ENCODE results near the gene KIRREL1. TPM values are rescaled to one million over a fixed set of nuclear protein-coding genes. Genes with fewer than 3 reads are reported as not detected.

Gene KIRREL1
- polyA plus RNA-seq, 1 donor (not counting 4 experiments of a cell fraction or from before 2014, with no cell fraction given), result 19.7 TPM

DNA sequence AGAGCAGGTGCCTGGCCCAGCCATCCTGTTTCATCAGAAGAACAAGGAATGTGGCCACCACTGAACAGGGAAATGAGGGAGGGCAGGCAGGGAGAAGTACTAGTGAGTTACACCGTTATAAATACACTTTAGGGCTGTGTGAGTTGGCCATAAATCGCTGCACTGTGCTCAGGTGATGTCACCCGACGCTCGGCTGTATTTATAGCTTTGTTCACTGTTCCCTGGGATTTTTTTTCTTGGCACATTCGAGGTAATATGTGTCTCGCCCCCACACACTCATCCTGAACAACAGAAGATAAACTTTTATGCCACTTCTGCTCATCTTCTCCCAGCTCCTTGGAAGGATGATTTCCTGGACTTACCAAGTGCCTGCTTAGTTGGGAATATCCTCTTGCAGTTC is 9.0 kb upstream of the KIRREL1 start:
- FAIRE-seq (no peak), DNase-seq (ENCODE audit: low read depth, low spot score) (no peak)
- no peak overlapping the region for H2AFZ ChIP-seq (ENCODE audit: control insufficient read depth, low read length)
- H3K9me1 ChIP-seq (ENCODE audit: control insufficient read depth, extremely low read depth, insufficient read depth, low read length), result no peaks in the 10 kb centered on the region
- no peak overlapping the region for H3K4me2 ChIP-seq (ENCODE audit: control insufficient read depth, extremely low read depth, insufficient read depth, low read depth, low read length)
- H3K27ac ChIP-seq (ENCODE audit: control insufficient read depth, insufficient read depth, low read length), result no peak overlapping the region
- H3K9ac ChIP-seq (ENCODE audit: control insufficient read depth, extremely low read depth, insufficient read depth, low read length), result no peak overlapping the region
- TF ChIP-seq, protein P1, sequence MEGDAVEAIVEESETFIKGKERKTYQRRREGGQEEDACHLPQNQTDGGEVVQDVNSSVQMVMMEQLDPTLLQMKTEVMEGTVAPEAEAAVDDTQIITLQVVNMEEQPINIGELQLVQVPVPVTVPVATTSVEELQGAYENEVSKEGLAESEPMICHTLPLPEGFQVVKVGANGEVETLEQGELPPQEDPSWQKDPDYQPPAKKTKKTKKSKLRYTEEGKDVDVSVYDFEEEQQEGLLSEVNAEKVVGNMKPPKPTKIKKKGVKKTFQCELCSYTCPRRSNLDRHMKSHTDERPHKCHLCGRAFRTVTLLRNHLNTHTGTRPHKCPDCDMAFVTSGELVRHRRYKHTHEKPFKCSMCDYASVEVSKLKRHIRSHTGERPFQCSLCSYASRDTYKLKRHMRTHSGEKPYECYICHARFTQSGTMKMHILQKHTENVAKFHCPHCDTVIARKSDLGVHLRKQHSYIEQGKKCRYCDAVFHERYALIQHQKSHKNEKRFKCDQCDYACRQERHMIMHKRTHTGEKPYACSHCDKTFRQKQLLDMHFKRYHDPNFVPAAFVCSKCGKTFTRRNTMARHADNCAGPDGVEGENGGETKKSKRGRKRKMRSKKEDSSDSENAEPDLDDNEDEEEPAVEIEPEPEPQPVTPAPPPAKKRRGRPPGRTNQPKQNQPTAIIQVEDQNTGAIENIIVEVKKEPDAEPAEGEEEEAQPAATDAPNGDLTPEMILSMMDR (optimal IDR thresholded peaks at IDR 0.05 in 1 of 3, IDR thresholded peaks at IDR 0.05 in 1 of 3, conservative IDR thresholded peaks at IDR 0.05 in 1 of 3; ENCODE audit: extremely low read depth in 1 of 3, insufficient read depth in 2 of 3, low read length in 3 of 3), result no peak
- TF ChIP-seq EZH2 (IDR thresholded peaks at IDR 0.05; ENCODE audit: low read length), result no peak
- no peaks in the 10 kb centered on the region for H4K20me1 ChIP-seq (ENCODE audit: control insufficient read depth, extremely low read depth, insufficient read depth, low read length)
- no peaks in the 10 kb centered on the region for H3K9me3 ChIP-seq (ENCODE audit: control insufficient read depth, low read depth, low read length)
- no peaks in the 10 kb centered on the region for H3K79me2 ChIP-seq (ENCODE audit: control insufficient read depth, insufficient read depth, low read length)
- H3K4me1 ChIP-seq (ENCODE audit: control insufficient read depth, extremely low read depth, insufficient read depth, low read length), result no peaks in the 10 kb centered on the region
- no peaks in the 10 kb centered on the region for H3K27me3 ChIP-seq (ENCODE audit: control insufficient read depth, extremely low read depth, insufficient read depth, low read length)
- H3K4me3 ChIP-seq (ENCODE audit: control insufficient read depth in 2 of 3, extremely low read depth in 1 of 3, insufficient read depth in 2 of 3, low read depth in 1 of 3, low read length in 3 of 3), result no peak overlapping the region
- dilution Hi-C loops (cut with MboI; ENCODE audit: extremely low pct_ligation_motif_present, low sequenced_read_pairs), result no loop called here
- H3K36me3 ChIP-seq (ENCODE audit: control insufficient read depth in 2 of 2, extremely low read depth in 1 of 2, insufficient read depth in 2 of 2, low read length in 2 of 2), result no peaks in the 10 kb centered on the region

DNA sequence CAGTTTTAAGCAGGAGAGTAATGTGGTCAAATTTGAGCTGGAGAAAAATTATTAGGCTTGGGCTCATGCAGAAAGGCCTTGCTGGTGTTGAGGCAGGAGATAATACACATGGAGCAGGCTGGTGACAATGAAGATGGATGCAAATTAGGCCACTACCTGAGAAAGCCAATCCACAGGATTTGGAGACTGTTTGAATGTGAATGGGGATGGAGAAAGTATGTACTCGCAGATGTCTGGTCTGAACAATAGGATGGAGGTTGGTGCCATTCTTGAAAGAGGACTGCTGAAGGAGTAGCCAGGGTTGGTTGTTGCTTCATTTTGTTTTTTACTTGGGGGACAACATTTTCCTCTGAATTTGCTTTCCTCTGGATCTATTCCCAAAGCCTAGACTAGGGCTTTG is 8.0 kb upstream of the KIRREL1 start:
- no peak overlapping the region for H2AFZ ChIP-seq (ENCODE audit: control insufficient read depth, low read length)
- DNase-seq (ENCODE audit: low read depth, low spot score), result no peak
- H3K9ac ChIP-seq (ENCODE audit: control insufficient read depth, extremely low read depth, insufficient read depth, low read length), result no peak overlapping the region
- no peaks in the 10 kb centered on the region for H3K36me3 ChIP-seq (ENCODE audit: control insufficient read depth in 2 of 2, extremely low read depth in 1 of 2, insufficient read depth in 2 of 2, low read length in 2 of 2)
- H3K79me2 ChIP-seq (ENCODE audit: control insufficient read depth, insufficient read depth, low read length), result no peaks in the 10 kb centered on the region
- FAIRE-seq, result no peak
- H3K27me3 ChIP-seq (ENCODE audit: control insufficient read depth, extremely low read depth, insufficient read depth, low read length), result no peaks in the 10 kb centered on the region
- H3K9me1 ChIP-seq (ENCODE audit: control insufficient read depth, extremely low read depth, insufficient read depth, low read length), result no peaks in the 10 kb centered on the region
- no peak overlapping the region for H3K27ac ChIP-seq (ENCODE audit: control insufficient read depth, insufficient read depth, low read length)
- no peak overlapping the region for H3K4me2 ChIP-seq (ENCODE audit: control insufficient read depth, extremely low read depth, insufficient read depth, low read depth, low read length)
- no peak overlapping the region for H3K4me3 ChIP-seq (ENCODE audit: control insufficient read depth in 2 of 3, extremely low read depth in 1 of 3, insufficient read depth in 2 of 3, low read depth in 1 of 3, low read length in 3 of 3)
- H3K9me3 ChIP-seq (ENCODE audit: control insufficient read depth, low read depth, low read length), result no peaks in the 10 kb centered on the region
- no peaks in the 10 kb centered on the region for H3K4me1 ChIP-seq (ENCODE audit: control insufficient read depth, extremely low read depth, insufficient read depth, low read length)
- dilution Hi-C loops (cut with MboI; ENCODE audit: extremely low pct_ligation_motif_present, low sequenced_read_pairs), result no loop called here
- no peaks in the 10 kb centered on the region for H4K20me1 ChIP-seq (ENCODE audit: control insufficient read depth, extremely low read depth, insufficient read depth, low read length)
- no peak for TF ChIP-seq EZH2 (IDR thresholded peaks at IDR 0.05; ENCODE audit: low read length)
- TF ChIP-seq, protein P1 (optimal IDR thresholded peaks at IDR 0.05 in 1 of 3, IDR thresholded peaks at IDR 0.05 in 1 of 3, conservative IDR thresholded peaks at IDR 0.05 in 1 of 3; ENCODE audit: extremely low read depth in 1 of 3, insufficient read depth in 2 of 3, low read length in 3 of 3), result no peak

Measured in keratinocyte (primary cell).